H9 (cell line): ENCODE data around the gene NAGLU. TPM values are rescaled to one million over a fixed set of nuclear protein-coding genes. Genes with fewer than 3 reads are reported as not detected.

ENCODE experiments used
- DNase-seq: peaks from one replicate; pipeline ENCODE4 v3.0.0-alpha.2; 2017
- H2AFZ ChIP-seq: one replicate; pipeline ENCODE4 v1.6.1; 2013; ENCODE audit warnings: mild to moderate bottlenecking, low read length, control low read depth, moderate library complexity
- H2AK5ac ChIP-seq: 2 replicates; pipeline ENCODE4 v1.6.1; 2013; ENCODE audit warnings: low read length, control low read depth, mixed read lengths; ENCODE audit not compliant: insufficient read length
- H2BK120ac ChIP-seq: one replicate; pipeline ENCODE4 v1.6.1; 2013; ENCODE audit warnings: low read depth, mild to moderate bottlenecking, low read length, control low read depth, inconsistent platforms; ENCODE audit not compliant: poor library complexity, severe bottlenecking
- H2BK12ac ChIP-seq: 2 replicates; pipeline ENCODE4 v1.6.1; 2013; ENCODE audit warnings: low read length, control low read depth, mixed read lengths, low read depth; ENCODE audit not compliant: insufficient read length
- H2BK15ac ChIP-seq: 2 replicates; pipeline ENCODE4 v1.6.1; 2013; ENCODE audit warnings: low read depth, low read length, control low read depth
- H2BK20ac ChIP-seq: one replicate; pipeline ENCODE4 v1.6.1; 2013; ENCODE audit warnings: low read depth, mild to moderate bottlenecking, low read length, control low read depth, inconsistent platforms; ENCODE audit not compliant: poor library complexity, severe bottlenecking
- H2BK5ac ChIP-seq: 2 replicates; pipeline ENCODE4 v1.6.1; 2013; ENCODE audit warnings: low read length, control low read depth, mixed read lengths; ENCODE audit not compliant: insufficient read length
- H3K14ac ChIP-seq: 2 replicates; pipeline ENCODE4 v1.6.1; 2013; ENCODE audit warnings: low read length, control low read depth; ENCODE audit not compliant: insufficient read depth
- H3K18ac ChIP-seq: 2 replicates; pipeline ENCODE4 v1.6.1; 2013; ENCODE audit warnings: low read depth, mild to moderate bottlenecking, mixed read lengths, low read length, control low read depth; ENCODE audit not compliant: insufficient read length
- H3K23ac ChIP-seq: 2 replicates; pipeline ENCODE4 v1.6.1; 2013; ENCODE audit warnings: low read length, control low read depth, mixed read lengths, low read depth; ENCODE audit not compliant: insufficient read length
- H3K23me2 ChIP-seq: 2 replicates; pipeline ENCODE4 v1.6.1; 2013; ENCODE audit warnings: low read depth, mild to moderate bottlenecking, mixed read lengths, low read length, control low read depth; ENCODE audit not compliant: insufficient read length, poor library complexity, severe bottlenecking
- H3K27ac ChIP-seq: 2 replicates; pipeline ENCODE4 v1.5.1; 2013; ENCODE audit warnings: low read length, control low read depth, mixed read lengths, low read depth; ENCODE audit not compliant: insufficient read length
- H3K27me3 ChIP-seq: 2 replicates; pipeline ENCODE4 v1.6.1; 2013; ENCODE audit warnings: low read length, control low read depth, inconsistent platforms; ENCODE audit not compliant: insufficient read depth
- H3K4ac ChIP-seq: 2 replicates; pipeline ENCODE4 v1.6.1; 2013; ENCODE audit warnings: low read depth, mild to moderate bottlenecking, control low read depth, inconsistent platforms, low read length, moderate library complexity
- H3K4me1 ChIP-seq: 2 replicates; pipeline ENCODE4 v1.6.1; 2013; ENCODE audit warnings: low read length, control low read depth, inconsistent platforms; ENCODE audit not compliant: insufficient read depth
- H3K4me2 ChIP-seq: 2 replicates; pipeline ENCODE4 v1.6.1; 2013; ENCODE audit warnings: low read length, control low read depth, mixed read lengths; ENCODE audit not compliant: insufficient read length, insufficient read depth
- H3K56ac ChIP-seq: 2 replicates; pipeline ENCODE4 v1.6.1; 2013; ENCODE audit warnings: low read depth, mild to moderate bottlenecking, mixed read lengths, low read length, control low read depth; ENCODE audit not compliant: insufficient read length
- H3K79me1 ChIP-seq: 2 replicates; pipeline ENCODE4 v1.6.1; 2013; ENCODE audit warnings: low read depth, mild to moderate bottlenecking, moderate library complexity, low read length, control low read depth, inconsistent platforms; ENCODE audit not compliant: insufficient read depth, poor library complexity, severe bottlenecking
- H3K79me2 ChIP-seq: 2 replicates; pipeline ENCODE4 v1.6.1; 2013; ENCODE audit warnings: low read length, control low read depth, inconsistent platforms; ENCODE audit not compliant: insufficient read depth
- H3K9ac ChIP-seq: 2 replicates; pipeline ENCODE4 v1.6.1; 2013; ENCODE audit warnings: low read length, control low read depth, mixed read lengths; ENCODE audit not compliant: insufficient read length; ENCODE audit errors: extremely low read depth
- H3K9me3 ChIP-seq: one replicate; pipeline ENCODE4 v1.6.1; 2013; ENCODE audit warnings: low read depth, low read length, inconsistent platforms; ENCODE audit not compliant: control insufficient read depth
- H3T11ph ChIP-seq: one replicate; pipeline ENCODE4 v1.6.1; 2013; ENCODE audit warnings: mild to moderate bottlenecking, low read length, control low read depth, inconsistent platforms
- H4K20me1 ChIP-seq: one replicate; pipeline ENCODE4 v1.6.1; 2013; ENCODE audit not compliant: control insufficient read depth, insufficient read length, insufficient read depth
- H4K5ac ChIP-seq: 2 replicates; pipeline ENCODE4 v1.6.1; 2013; ENCODE audit warnings: low read depth, mild to moderate bottlenecking, mixed read lengths, low read length, control low read depth; ENCODE audit not compliant: insufficient read length
- H4K8ac ChIP-seq: replicated peaks from 2 replicates; pipeline ENCODE4 v1.6.1; 2013; ENCODE audit warnings: low read length, control low read depth, mixed read lengths, low read depth; ENCODE audit not compliant: insufficient read length
- H4K91ac ChIP-seq: 2 replicates; pipeline ENCODE4 v1.6.1; 2013; ENCODE audit warnings: low read depth, mild to moderate bottlenecking, moderate library complexity, mixed read lengths, low read length, control low read depth; ENCODE audit not compliant: insufficient read length
- H3K27ac Mint-ChIP-seq, 3 experiments: 2 replicates in 2 of 3; 3 replicates in 1 of 3; pipeline ENCODE4 v1.8.0; 2020 to 2021; ENCODE audit warnings: mixed read lengths in 3 of 3, mild to moderate bottlenecking in 1 of 3, moderate library complexity in 1 of 3
- H3K27me3 Mint-ChIP-seq: 2 replicates; pipeline ENCODE4 v1.8.0; 2021; ENCODE audit warnings: low read depth, mild to moderate bottlenecking, moderate library complexity, mixed read lengths
- H3K36me3 Mint-ChIP-seq, 3 experiments: 2 replicates in 2 of 3; 3 replicates in 1 of 3; pipeline ENCODE4 v1.8.0; 2020 to 2021; ENCODE audit warnings: low read depth in 3 of 3, mixed read lengths in 3 of 3; ENCODE audit not compliant: insufficient read depth in 1 of 3
- H3K4me1 Mint-ChIP-seq, 2 experiments: 2 replicates each; pipeline ENCODE4 v1.8.0; 2020; ENCODE audit warnings: mixed read lengths in 2 of 2
- H3K4me3 Mint-ChIP-seq, 2 experiments: 2 replicates in 1 of 2; 3 replicates in 1 of 2; pipeline ENCODE4 v1.8.0; 2020 to 2021; ENCODE audit warnings: mild to moderate bottlenecking in 2 of 2, mixed read lengths in 2 of 2, moderate library complexity in 1 of 2
- H3K9me3 Mint-ChIP-seq, 2 experiments: 2 replicates in 1 of 2; 3 replicates in 1 of 2; pipeline ENCODE4 v1.8.0; 2020; ENCODE audit warnings: mild to moderate bottlenecking in 2 of 2, mixed read lengths in 2 of 2, moderate library complexity in 1 of 2
- CTCF ChIP-seq: fragments of 200-600 bp; sonication (generic); conservative IDR thresholded peaks from 3 replicates; pipeline ENCODE4 v1.8.0; 2021; ENCODE audit warnings: antibody characterized with exemption, mild to moderate bottlenecking
- WGBS: extraction: QIAGEN DNeasy Blood & Tissue Kit; methylation state at CpG from one replicate; pipeline ENCODE4 v1.1.7; 2013; ENCODE audit warnings: missing lambda C conversion rate, low lambda C conversion rate, mixed read lengths; ENCODE audit not compliant: insufficient read length; ENCODE audit errors: extremely low coverage; 5-methylcytosine and 5-hydroxymethylcytosine counted together
- total RNA-seq: library from RNA; stranded (reverse); gene quantifications from 2 replicates; pipeline ENCODE4 v1.2.1, GENCODE V29; 2021

NAGLU gene
- total RNA-seq, 1 experiment from 2014 or later: 23.5 TPM

- Mint-ChIP-seq H3K36me3 (peaks cover 0 to 46% (median 33%) of the 10 kb centered on the region in 3 experiments; a peak in 5 of 7 replicates), H3K27ac (peak overlapping the region in 2 of 3 experiments; percentile 34 to 35; a peak in 2 of 7 replicates), H3K9me3 (no peaks in the 10 kb centered on the region), H3K4me1 (no peaks in the 10 kb centered on the region), H3K27me3 (no peaks in the 10 kb centered on the region), H3K4me3 (no peak overlapping the region)
- TF ChIP-seq CTCF: no peak
- no peak overlapping the region for H2AK5ac ChIP-seq
- H2BK20ac ChIP-seq: no peak overlapping the region
- H3K4me1 ChIP-seq: no peaks in the 10 kb centered on the region
- no peak overlapping the region for H2BK15ac ChIP-seq
- no peaks in the 10 kb centered on the region for H3K79me1 ChIP-seq
- H3K79me2 ChIP-seq: no peaks in the 10 kb centered on the region
- no peak overlapping the region for H3K23ac ChIP-seq
- H3K4me2 ChIP-seq: no peak overlapping the region
- H4K20me1 ChIP-seq: no peaks in the 10 kb centered on the region
- H4K5ac ChIP-seq: no peak overlapping the region
- H4K91ac ChIP-seq: no peak overlapping the region
- no peaks in the 10 kb centered on the region for H3K27me3 ChIP-seq
- no peaks in the 10 kb centered on the region for H3K9me3 ChIP-seq
- no peak overlapping the region for H2AFZ ChIP-seq
- H2BK120ac ChIP-seq: no peak overlapping the region
- no peak overlapping the region for H3T11ph ChIP-seq
- no peak overlapping the region for H3K56ac ChIP-seq
- no peak overlapping the region for H3K27ac ChIP-seq
- no peaks in the 10 kb centered on the region for H3K23me2 ChIP-seq
- H2BK12ac ChIP-seq: no peak overlapping the region
- WGBS: no CpG with 5 or more reads among the region's 12 CpGs
- no peak for DNase-seq
- no peak overlapping the region for H3K18ac ChIP-seq
- H4K8ac ChIP-seq: no peak overlapping the region
- no peak overlapping the region for H3K14ac ChIP-seq
- no peak overlapping the region for H2BK5ac ChIP-seq
- H3K9ac ChIP-seq: no peak overlapping the region
- no peak overlapping the region for H3K4ac ChIP-seq
These were observed 27.4 kb upstream of the NAGLU start for GRCh38 chr17:42508426-42509165.
